ENCODE results near the gene SOCS1. TPM values are rescaled to one million over a fixed set of nuclear protein-coding genes. Genes with fewer than 3 reads are reported as not detected.

SOCS1 gene
- total RNA-seq, 1 donor from 2014 or later: 1.0 TPM

DNA sequence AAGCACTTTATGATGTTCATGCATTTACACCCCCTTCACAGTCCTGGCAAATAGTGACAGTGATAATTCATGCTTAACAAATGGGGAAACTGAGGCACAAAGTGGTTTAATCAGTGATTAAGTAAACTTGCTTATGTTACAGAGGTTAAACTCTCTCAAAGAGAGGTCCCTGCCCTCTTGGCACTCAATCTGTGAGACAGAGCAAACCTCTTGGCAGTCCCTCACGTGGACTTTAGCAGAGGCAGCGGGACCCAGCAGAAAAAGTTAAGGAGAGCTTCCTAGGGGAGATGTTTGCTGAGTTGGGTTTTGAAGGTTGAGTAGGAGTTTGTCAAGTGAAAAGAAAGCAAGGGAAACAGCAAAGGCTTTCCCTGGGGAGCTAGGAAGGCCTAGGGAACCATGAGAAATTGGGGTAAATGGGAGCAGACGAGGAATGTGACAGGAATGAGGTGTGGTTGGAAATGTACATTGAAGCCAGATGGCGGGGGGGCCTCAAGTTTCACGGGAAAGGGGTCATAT lies 10.7 kb downstream of the SOCS1 start:
- Histone ChIP-seq H3K27ac (ENCODE audit: low read depth, low read length) (no peak overlapping the region), H3K36me3 (ENCODE audit: control insufficient read depth in 3 of 3, insufficient read depth in 3 of 3, low read length in 3 of 3) (no peaks in the 10 kb centered on the region), H3K9ac (ENCODE audit: low read depth in 1 of 3, low read length in 3 of 3) (no peak overlapping the region), H3K4me1 (ENCODE audit: control insufficient read depth in 3 of 3, insufficient read depth in 3 of 3, low read length in 3 of 3) (peaks cover 0 to 7% (median 4%) of the 10 kb centered on the region in 3 donors), H3K9me3 (ENCODE audit: control insufficient read depth in 3 of 3, low read length in 3 of 3) (no peaks in the 10 kb centered on the region), H3K27me3 (ENCODE audit: control insufficient read depth in 3 of 3, insufficient read depth in 3 of 3, low read length in 3 of 3) (no peaks in the 10 kb centered on the region), H3K4me3 (ENCODE audit: low read length in 3 of 3) (no peak overlapping the region)

DNA sequence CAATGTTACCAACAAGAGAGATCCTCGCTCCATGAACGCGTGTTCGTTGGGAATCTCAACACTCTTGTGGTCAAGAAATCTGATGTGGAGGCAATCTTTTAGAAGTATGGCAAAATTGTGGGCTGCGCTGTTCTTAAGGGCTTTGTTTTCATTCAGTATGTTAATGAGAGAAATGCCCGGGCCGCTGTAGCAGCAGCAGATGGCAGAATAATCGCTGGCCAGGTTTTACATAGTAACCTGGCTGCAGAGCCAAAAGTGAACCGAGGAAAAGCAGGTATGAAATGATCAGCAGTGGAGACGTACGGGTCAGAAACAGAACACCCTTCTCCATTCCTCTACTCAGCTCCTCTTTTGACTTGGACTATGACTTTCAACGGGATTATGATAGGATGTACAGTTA lies 13.3 kb downstream of the SOCS1 start:
- Histone ChIP-seq H3K36me3 (ENCODE audit: control insufficient read depth in 3 of 3, insufficient read depth in 3 of 3, low read length in 3 of 3) (no peaks in the 10 kb centered on the region), H3K4me3 (ENCODE audit: low read length in 3 of 3) (no peak overlapping the region), H3K4me1 (ENCODE audit: control insufficient read depth in 3 of 3, insufficient read depth in 3 of 3, low read length in 3 of 3) (peaks cover 0 to 8% (median 8%) of the 10 kb centered on the region in 3 donors), H3K27me3 (ENCODE audit: control insufficient read depth in 3 of 3, insufficient read depth in 3 of 3, low read length in 3 of 3) (no peaks in the 10 kb centered on the region), H3K27ac (ENCODE audit: low read depth, low read length) (no peak overlapping the region), H3K9ac (ENCODE audit: low read depth in 1 of 3, low read length in 3 of 3) (no peak overlapping the region), H3K9me3 (ENCODE audit: control insufficient read depth in 3 of 3, low read length in 3 of 3) (no peaks in the 10 kb centered on the region)

DNA sequence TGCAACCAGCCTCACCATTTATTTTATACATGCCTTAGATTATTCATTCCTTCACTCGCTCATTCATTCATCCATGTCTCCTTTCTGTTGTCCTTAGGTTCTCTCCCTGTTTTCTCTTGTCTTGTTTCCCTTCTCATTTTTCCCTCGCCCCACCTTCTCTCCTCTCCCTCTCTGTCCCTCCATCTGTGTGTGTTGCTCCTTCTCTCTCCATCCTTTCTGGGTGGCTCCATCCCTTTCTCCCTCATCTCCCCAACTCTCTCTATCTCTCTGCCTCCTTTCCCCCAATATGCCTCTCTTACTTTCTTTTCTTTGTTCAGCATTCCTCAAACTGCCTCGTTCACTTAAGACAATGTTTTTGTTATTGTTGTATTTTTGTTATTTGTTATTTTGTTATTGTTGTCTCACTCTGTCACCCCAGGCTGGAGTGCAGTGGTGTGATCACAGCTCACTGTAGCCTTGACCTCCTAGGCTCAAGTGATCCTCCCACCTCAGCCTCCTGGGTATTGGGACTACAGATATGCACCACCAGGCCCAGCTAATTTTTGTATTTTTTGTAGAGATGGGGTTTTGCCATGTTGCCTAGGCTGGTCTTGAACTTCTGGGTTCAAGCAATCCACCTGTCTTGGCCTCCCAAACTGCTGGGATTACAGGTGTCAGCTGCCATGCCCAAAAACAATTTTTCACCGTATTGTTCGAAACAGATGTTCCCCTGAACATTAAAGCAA lies 14.4 kb downstream of the SOCS1 start:
- Histone ChIP-seq H3K9ac (ENCODE audit: low read depth in 1 of 3, low read length in 3 of 3) (no peak overlapping the region), H3K4me3 (ENCODE audit: low read length in 3 of 3) (no peak overlapping the region), H3K36me3 (ENCODE audit: control insufficient read depth in 3 of 3, insufficient read depth in 3 of 3, low read length in 3 of 3) (no peaks in the 10 kb centered on the region), H3K4me1 (ENCODE audit: control insufficient read depth in 3 of 3, insufficient read depth in 3 of 3, low read length in 3 of 3) (peaks cover 0 to 8% (median 8%) of the 10 kb centered on the region in 3 donors), H3K27ac (ENCODE audit: low read depth, low read length) (no peak overlapping the region), H3K27me3 (ENCODE audit: control insufficient read depth in 3 of 3, insufficient read depth in 3 of 3, low read length in 3 of 3) (no peaks in the 10 kb centered on the region), H3K9me3 (ENCODE audit: control insufficient read depth in 3 of 3, low read length in 3 of 3) (no peaks in the 10 kb centered on the region)

GRCh38 chr16:11240636-11241473 lies 15.1 kb downstream of the SOCS1 start:
- no peaks in the 10 kb centered on the region for H3K36me3 ChIP-seq (ENCODE audit: control insufficient read depth in 3 of 3, insufficient read depth in 3 of 3, low read length in 3 of 3)
- H3K9me3 ChIP-seq (ENCODE audit: control insufficient read depth in 3 of 3, low read length in 3 of 3): no peaks in the 10 kb centered on the region
- H3K9ac ChIP-seq (ENCODE audit: low read depth in 1 of 3, low read length in 3 of 3): peak overlapping the region in 1 of 3 donors; percentile 76
- H3K4me3 ChIP-seq (ENCODE audit: low read length in 3 of 3): peak overlapping the region; percentile 9 to 52 (median 44)
- H3K27ac ChIP-seq (ENCODE audit: low read depth, low read length): peak overlapping the region; percentile 50
- H3K4me1 ChIP-seq (ENCODE audit: control insufficient read depth in 3 of 3, insufficient read depth in 3 of 3, low read length in 3 of 3): peaks cover 0 to 8% (median 8%) of the 10 kb centered on the region in 3 donors
- H3K27me3 ChIP-seq (ENCODE audit: control insufficient read depth in 3 of 3, insufficient read depth in 3 of 3, low read length in 3 of 3): no peaks in the 10 kb centered on the region

GRCh38 chr16:11239644-11240632 lies 16.1 kb downstream of the SOCS1 start:
- peak overlapping the region; percentile 50 for H3K27ac ChIP-seq (ENCODE audit: low read depth, low read length)
- peak overlapping the region; percentile 9 to 52 (median 44) for H3K4me3 ChIP-seq (ENCODE audit: low read length in 3 of 3)
- peak overlapping the region in 1 of 3 donors; percentile 76 for H3K9ac ChIP-seq (ENCODE audit: low read depth in 1 of 3, low read length in 3 of 3)
- H3K9me3 ChIP-seq (ENCODE audit: control insufficient read depth in 3 of 3, low read length in 3 of 3): no peaks in the 10 kb centered on the region
- H3K36me3 ChIP-seq (ENCODE audit: control insufficient read depth in 3 of 3, insufficient read depth in 3 of 3, low read length in 3 of 3): no peaks in the 10 kb centered on the region
- peaks cover 0 to 8% (median 8%) of the 10 kb centered on the region in 3 donors for H3K4me1 ChIP-seq (ENCODE audit: control insufficient read depth in 3 of 3, insufficient read depth in 3 of 3, low read length in 3 of 3)
- no peaks in the 10 kb centered on the region for H3K27me3 ChIP-seq (ENCODE audit: control insufficient read depth in 3 of 3, insufficient read depth in 3 of 3, low read length in 3 of 3)

- H3K36me3 ChIP-seq (ENCODE audit: control insufficient read depth in 3 of 3, insufficient read depth in 3 of 3, low read length in 3 of 3): no peaks in the 10 kb centered on the region
- no peak overlapping the region for H3K4me3 ChIP-seq (ENCODE audit: low read length in 3 of 3)
- no peaks in the 10 kb centered on the region for H3K9me3 ChIP-seq (ENCODE audit: control insufficient read depth in 3 of 3, low read length in 3 of 3)
- peaks cover 0 to 8% (median 8%) of the 10 kb centered on the region in 3 donors for H3K4me1 ChIP-seq (ENCODE audit: control insufficient read depth in 3 of 3, insufficient read depth in 3 of 3, low read length in 3 of 3)
- no peak overlapping the region for H3K9ac ChIP-seq (ENCODE audit: low read depth in 1 of 3, low read length in 3 of 3)
- no peak overlapping the region for H3K27ac ChIP-seq (ENCODE audit: low read depth, low read length)
- no peaks in the 10 kb centered on the region for H3K27me3 ChIP-seq (ENCODE audit: control insufficient read depth in 3 of 3, insufficient read depth in 3 of 3, low read length in 3 of 3)
These were observed 17.5 kb downstream of the SOCS1 start for GRCh38 chr16:11238272-11239202.

- Histone ChIP-seq H3K27ac (ENCODE audit: low read depth, low read length) (no peak overlapping the region), H3K27me3 (ENCODE audit: control insufficient read depth in 3 of 3, insufficient read depth in 3 of 3, low read length in 3 of 3) (peaks cover 0 to 2% (median 0%) of the 10 kb centered on the region in 3 donors), H3K36me3 (ENCODE audit: control insufficient read depth in 3 of 3, insufficient read depth in 3 of 3, low read length in 3 of 3) (no peaks in the 10 kb centered on the region), H3K4me1 (ENCODE audit: control insufficient read depth in 3 of 3, insufficient read depth in 3 of 3, low read length in 3 of 3) (peaks cover 0 to 8% (median 8%) of the 10 kb centered on the region in 3 donors), H3K9ac (ENCODE audit: low read depth in 1 of 3, low read length in 3 of 3) (no peak overlapping the region), H3K9me3 (ENCODE audit: control insufficient read depth in 3 of 3, low read length in 3 of 3) (no peaks in the 10 kb centered on the region), H3K4me3 (ENCODE audit: low read length in 3 of 3) (no peak overlapping the region)
These were observed 19.3 kb downstream of the SOCS1 start for GRCh38 chr16:11236461-11237254.

DNA sequence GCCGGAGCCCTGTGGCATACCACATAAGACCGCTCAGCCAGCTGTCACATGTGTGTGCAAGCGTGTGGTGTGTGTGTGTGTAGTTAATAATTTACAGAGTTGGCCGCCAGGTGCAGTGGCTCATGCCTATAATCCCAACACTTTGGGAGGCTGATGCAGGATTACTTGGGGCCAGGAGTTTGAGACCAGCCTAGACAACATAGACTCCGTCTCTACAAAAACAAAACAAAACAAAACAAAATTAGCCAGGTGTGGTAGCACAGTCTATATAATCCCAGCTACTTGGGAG lies 20.4 kb downstream of the SOCS1 start:
- Histone ChIP-seq H3K27ac (ENCODE audit: low read depth, low read length) (no peak overlapping the region), H3K9ac (ENCODE audit: low read depth in 1 of 3, low read length in 3 of 3) (no peak overlapping the region), H3K4me3 (ENCODE audit: low read length in 3 of 3) (no peak overlapping the region), H3K4me1 (ENCODE audit: control insufficient read depth in 3 of 3, insufficient read depth in 3 of 3, low read length in 3 of 3) (peaks cover 0 to 7% (median 4%) of the 10 kb centered on the region in 3 donors), H3K27me3 (ENCODE audit: control insufficient read depth in 3 of 3, insufficient read depth in 3 of 3, low read length in 3 of 3) (peaks cover 0 to 2% (median 0%) of the 10 kb centered on the region in 3 donors), H3K9me3 (ENCODE audit: control insufficient read depth in 3 of 3, low read length in 3 of 3) (no peaks in the 10 kb centered on the region), H3K36me3 (ENCODE audit: control insufficient read depth in 3 of 3, insufficient read depth in 3 of 3, low read length in 3 of 3) (no peaks in the 10 kb centered on the region)

Data from skeletal muscle tissue (tissue), 4 donors.